Tibial nerve (tissue), 4 donors: ENCODE results near the gene DPP8. TPM values are rescaled to one million over a fixed set of nuclear protein-coding genes. Genes with fewer than 3 reads are reported as not detected.

ENCODE experiments used
- DNase-seq, 2 donors: peaks; one replicate each; pipeline ENCODE4 v3.0.0-alpha.2; 2019; ENCODE audit warnings: low spot score in 2 of 2
- H3K27ac ChIP-seq, 4 donors: fragments of 200-600 bp; sonication (generic) in 3 of 4; one replicate each; pipeline ENCODE4 v1.5.1; 2017 to 2019; ENCODE audit warnings: mild to moderate bottlenecking in 1 of 4
- H3K27me3 ChIP-seq, 2 donors: fragments of 200-600 bp; sonication (generic) in 1 of 2; one replicate each; pipeline versions ENCODE4 v1.5.1 to v1.6.0; 2017 to 2019
- H3K36me3 ChIP-seq, 3 donors: fragments of 200-600 bp; sonication (generic); one replicate each; pipeline ENCODE4 v1.5.1; 2018 to 2019
- H3K4me1 ChIP-seq, 4 donors: fragments of 200-600 bp; sonication (generic) in 3 of 4; one replicate each; pipeline ENCODE4 v1.5.1; 2017 to 2019
- H3K4me3 ChIP-seq, 4 donors: fragments of 200-600 bp; sonication (generic) in 3 of 4; one replicate each; pipeline ENCODE4 v1.5.1; 2017 to 2019; ENCODE audit warnings: mild to moderate bottlenecking in 1 of 4, moderate library complexity in 1 of 4
- H3K9me3 ChIP-seq, 4 donors: fragments of 200-600 bp; sonication (generic) in 3 of 4; one replicate each; pipeline ENCODE4 v1.5.1; 2017 to 2019
- EP300 ChIP-seq, 2 donors: sonication (generic); formaldehyde crosslinking; IDR thresholded peaks; one replicate each; pipeline ENCODE4 v1.6.1; 2017; ENCODE audit warnings: antibody characterized with exemption in 2 of 2, mild to moderate bottlenecking in 1 of 2
- POLR2A ChIP-seq, 2 donors: fragments of 450-650 bp; IDR thresholded peaks; one replicate each; pipeline ENCODE4 v1.6.1; 2017; ENCODE audit warnings: antibody characterized with exemption in 2 of 2, mild to moderate bottlenecking in 2 of 2, moderate library complexity in 2 of 2
- WGBS, 2 donors: methylation state at CpG; one replicate each; pipeline ENCODE4 v1.1.5; 2018; 5-methylcytosine and 5-hydroxymethylcytosine counted together
- total RNA-seq, 4 donors: library from RNA; depleted of rRNA; stranded (reverse); fragments of >200 nt; gene quantifications; one replicate each; pipeline ENCODE4 v1.1.0, GENCODE V29; 2016
- TF ChIP-seq, protein P1 (sequence below), 5 experiments: fragments of 200-600 bp in 3 of 5; fragments of 450-650 bp in 2 of 5; sonication (generic) in 3 of 5; IDR thresholded peaks; one replicate each; pipeline ENCODE4 v1.5.1; 2016 to 2019; ENCODE audit warnings: antibody characterized with exemption in 5 of 5, mild to moderate bottlenecking in 3 of 5, moderate library complexity in 2 of 5

Gene DPP8
- total RNA-seq, 4 donors from 2014 or later, result 31.2 to 49.4 (median 37.6) TPM

DNA sequence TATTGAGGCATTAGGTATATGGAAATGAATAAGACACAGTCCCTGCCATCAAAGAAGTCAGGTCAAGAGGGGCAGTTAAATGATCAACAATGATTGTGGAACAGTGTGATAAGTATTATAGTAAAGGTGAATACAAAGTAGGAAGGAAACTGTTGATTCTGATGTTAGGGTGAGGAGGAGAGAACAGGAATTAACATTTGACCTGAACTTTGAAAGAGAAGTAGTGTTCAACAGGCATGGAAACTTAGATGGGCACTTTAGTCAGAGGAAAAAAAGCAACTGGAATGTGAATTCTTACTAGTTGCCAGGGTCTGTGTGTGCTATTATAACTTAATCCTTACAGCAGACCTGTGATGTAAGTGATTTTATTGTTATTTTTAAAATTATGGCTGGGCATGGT lies 30.4 kb upstream of the DPP8 start:
- H3K27ac ChIP-seq, result no peak overlapping the region
- no peaks in the 10 kb centered on the region for H3K36me3 ChIP-seq
- peaks cover 0 to 15% (median 8%) of the 10 kb centered on the region in 4 donors for H3K4me1 ChIP-seq
- TF ChIP-seq, protein P1, sequence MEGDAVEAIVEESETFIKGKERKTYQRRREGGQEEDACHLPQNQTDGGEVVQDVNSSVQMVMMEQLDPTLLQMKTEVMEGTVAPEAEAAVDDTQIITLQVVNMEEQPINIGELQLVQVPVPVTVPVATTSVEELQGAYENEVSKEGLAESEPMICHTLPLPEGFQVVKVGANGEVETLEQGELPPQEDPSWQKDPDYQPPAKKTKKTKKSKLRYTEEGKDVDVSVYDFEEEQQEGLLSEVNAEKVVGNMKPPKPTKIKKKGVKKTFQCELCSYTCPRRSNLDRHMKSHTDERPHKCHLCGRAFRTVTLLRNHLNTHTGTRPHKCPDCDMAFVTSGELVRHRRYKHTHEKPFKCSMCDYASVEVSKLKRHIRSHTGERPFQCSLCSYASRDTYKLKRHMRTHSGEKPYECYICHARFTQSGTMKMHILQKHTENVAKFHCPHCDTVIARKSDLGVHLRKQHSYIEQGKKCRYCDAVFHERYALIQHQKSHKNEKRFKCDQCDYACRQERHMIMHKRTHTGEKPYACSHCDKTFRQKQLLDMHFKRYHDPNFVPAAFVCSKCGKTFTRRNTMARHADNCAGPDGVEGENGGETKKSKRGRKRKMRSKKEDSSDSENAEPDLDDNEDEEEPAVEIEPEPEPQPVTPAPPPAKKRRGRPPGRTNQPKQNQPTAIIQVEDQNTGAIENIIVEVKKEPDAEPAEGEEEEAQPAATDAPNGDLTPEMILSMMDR (IDR thresholded peaks at IDR 0.05), result no peak
- TF ChIP-seq POLR2A (IDR thresholded peaks at IDR 0.05), result no peak
- TF ChIP-seq EP300 (IDR thresholded peaks at IDR 0.05), result no peak
- no peak for DNase-seq
- no peaks in the 10 kb centered on the region for H3K9me3 ChIP-seq
- H3K27me3 ChIP-seq, result no peaks in the 10 kb centered on the region
- no peak overlapping the region for H3K4me3 ChIP-seq

DNA sequence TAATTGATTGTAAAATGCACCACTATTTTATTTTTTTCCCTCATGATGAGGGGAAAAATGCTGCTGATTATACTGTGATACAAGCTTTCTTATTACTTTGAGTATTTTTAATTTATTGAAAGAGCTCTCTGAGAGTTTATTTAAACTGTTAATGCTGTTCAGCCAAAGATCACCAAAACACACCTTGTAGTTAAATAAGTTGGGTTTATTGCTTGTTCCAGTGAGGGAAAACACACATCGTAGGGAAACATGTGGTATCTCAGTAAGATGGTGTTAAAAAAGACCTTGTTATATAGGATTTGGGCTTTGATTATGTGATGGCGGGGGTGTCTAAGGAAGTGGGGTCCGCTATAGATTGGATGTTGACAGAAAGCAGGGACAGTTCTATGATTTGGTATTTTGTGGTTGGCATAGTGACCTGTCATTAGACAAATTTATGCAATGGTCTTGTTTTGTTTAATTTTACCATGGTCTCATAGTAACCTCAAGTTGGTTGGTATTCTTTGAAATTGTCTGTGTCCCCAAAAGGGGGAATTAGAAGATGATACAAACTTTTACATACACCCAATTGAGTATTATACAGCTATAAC lies 23.8 kb upstream of the DPP8 start:
- Histone ChIP-seq H3K36me3 (peaks cover 0 to 2% (median 0%) of the 10 kb centered on the region in 3 donors), H3K27ac (no peak overlapping the region), H3K27me3 (no peaks in the 10 kb centered on the region), H3K4me3 (no peak overlapping the region), H3K4me1 (no peaks in the 10 kb centered on the region), H3K9me3 (no peaks in the 10 kb centered on the region)
- WGBS, 2 donors, result 90 to 92% methylated on average over 3 of the region's 3 CpGs
- DNase-seq, result no peak
- TF ChIP-seq, protein P1 (IDR thresholded peaks at IDR 0.05), result no peak
- no peak for TF ChIP-seq EP300 (IDR thresholded peaks at IDR 0.05)
- TF ChIP-seq POLR2A (IDR thresholded peaks at IDR 0.05), result no peak

DNA sequence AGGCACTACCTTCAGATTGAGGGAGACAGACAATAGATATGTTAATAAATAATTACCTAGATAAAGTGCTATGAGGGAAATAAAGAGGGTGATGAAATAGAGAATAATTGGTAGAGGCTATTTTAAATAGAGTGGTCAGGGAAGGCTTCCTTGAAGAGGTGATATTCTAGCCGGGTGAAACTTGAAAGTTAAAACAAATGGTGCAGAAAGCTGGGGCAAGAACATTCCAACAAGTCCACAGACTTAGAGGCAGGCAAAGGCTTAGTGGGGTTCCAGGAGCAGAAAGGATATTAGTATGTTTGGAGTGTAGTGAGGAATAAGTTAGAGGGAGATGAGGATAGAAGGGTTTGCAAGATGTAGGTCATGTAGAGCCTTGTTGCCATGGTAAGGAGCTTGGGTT lies 22.8 kb upstream of the DPP8 start:
- Histone ChIP-seq H3K4me3 (no peak overlapping the region), H3K4me1 (no peaks in the 10 kb centered on the region), H3K27me3 (no peaks in the 10 kb centered on the region), H3K9me3 (no peaks in the 10 kb centered on the region), H3K36me3 (peaks cover 0 to 6% (median 0%) of the 10 kb centered on the region in 3 donors), H3K27ac (no peak overlapping the region)
- no peak for DNase-seq
- TF ChIP-seq EP300 (IDR thresholded peaks at IDR 0.05), result no peak
- TF ChIP-seq, protein P1 (IDR thresholded peaks at IDR 0.05), result no peak
- 83 to 89% methylated on average over 1 of the region's 1 CpG for WGBS, 2 donors

DNA sequence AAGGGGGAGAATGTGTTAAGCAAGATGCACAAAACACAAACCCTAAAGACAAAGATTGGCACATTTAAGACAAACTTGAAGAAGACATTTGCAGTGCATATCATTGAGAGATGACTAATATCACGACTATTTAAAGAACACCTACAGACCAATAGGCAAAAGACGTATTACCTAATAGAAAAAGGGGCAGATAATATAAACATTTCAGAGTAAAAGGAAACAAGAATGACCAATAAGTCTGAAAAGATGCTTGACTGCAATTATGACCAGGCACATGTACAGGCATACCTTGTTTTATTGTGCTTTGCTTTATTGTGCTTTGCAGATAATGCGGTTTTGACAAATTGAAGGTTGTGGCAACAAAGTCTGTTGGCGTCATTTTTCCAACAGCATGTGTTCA lies 17.7 kb upstream of the DPP8 start:
- Histone ChIP-seq H3K36me3 (peaks cover 0 to 6% (median 0%) of the 10 kb centered on the region in 3 donors), H3K4me1 (peaks cover 0 to 21% (median 6%) of the 10 kb centered on the region in 4 donors), H3K9me3 (no peaks in the 10 kb centered on the region), H3K27me3 (no peaks in the 10 kb centered on the region), H3K4me3 (no peak overlapping the region), H3K27ac (no peak overlapping the region)
- TF ChIP-seq POLR2A (IDR thresholded peaks at IDR 0.05), result no peak
- TF ChIP-seq EP300 (IDR thresholded peaks at IDR 0.05), result no peak
- TF ChIP-seq, protein P1 (IDR thresholded peaks at IDR 0.05), result no peak
- DNase-seq, result no peak
- 90 to 92% methylated on average over 4 of the region's 4 CpGs for WGBS, 2 donors

DNA sequence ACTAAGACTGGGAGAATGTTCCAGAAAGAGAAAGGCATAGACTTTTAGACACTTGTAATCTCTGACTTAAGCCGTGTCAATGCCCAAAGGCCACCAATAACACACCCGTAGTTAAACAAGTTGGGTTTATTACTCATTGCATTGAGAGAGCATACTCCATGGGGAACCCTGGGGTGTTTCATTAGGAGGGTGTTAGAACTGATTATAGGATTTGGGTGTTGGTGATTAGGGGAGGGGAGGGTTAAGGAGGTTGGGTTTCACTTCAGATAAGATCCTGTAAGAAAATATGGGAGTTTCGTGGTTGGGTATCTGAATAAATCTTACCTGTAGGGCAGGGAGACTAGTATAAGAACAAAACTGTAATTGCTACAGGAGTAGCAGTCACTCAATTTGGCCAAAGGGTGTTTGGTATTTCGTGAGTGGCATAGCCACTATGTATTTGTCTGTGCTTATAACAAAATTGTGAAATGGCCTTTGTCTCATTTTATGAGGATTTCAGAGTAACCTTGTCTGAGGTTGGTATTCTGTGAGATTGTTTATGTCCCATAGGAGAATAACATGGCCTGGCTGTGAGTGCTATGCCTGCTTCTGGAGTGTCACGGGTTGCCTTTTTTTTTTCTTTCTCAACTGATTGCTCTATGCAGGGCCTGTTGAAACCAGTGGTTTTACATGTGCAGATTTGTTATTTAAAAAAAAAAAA lies 15.7 kb upstream of the DPP8 start:
- DNase-seq, result no peak
- no peak for TF ChIP-seq POLR2A (IDR thresholded peaks at IDR 0.05)
- TF ChIP-seq, protein P1 (IDR thresholded peaks at IDR 0.05), result no peak
- TF ChIP-seq EP300 (IDR thresholded peaks at IDR 0.05), result no peak
- Histone ChIP-seq H3K4me3 (no peak overlapping the region), H3K9me3 (no peaks in the 10 kb centered on the region), H3K36me3 (peaks cover 0 to 6% (median 0%) of the 10 kb centered on the region in 3 donors), H3K27me3 (no peaks in the 10 kb centered on the region), H3K27ac (no peak overlapping the region), H3K4me1 (peaks cover 0 to 29% (median 9%) of the 10 kb centered on the region in 4 donors)
- WGBS, 2 donors, result 65 to 70% methylated on average over 5 of the region's 5 CpGs
